ENCODE results near the gene VSTM4.

The VSTM4 gene

GRCh38 chr10:49005270-49005669 lies 110.1 kb downstream of the VSTM4 start:
- no peak for DNase-seq (ENCODE audit: low spot score)

- DNase-seq (ENCODE audit: low spot score), result no peak
Observed at GRCh38 chr10:49001870-49002672, 113.3 kb downstream of the VSTM4 start.

GRCh38 chr10:49001402-49001801 lies 113.9 kb downstream of the VSTM4 start:
- DNase-seq (ENCODE audit: low spot score), result no peak

GRCh38 chr10:49000437-49001398 lies 114.6 kb downstream of the VSTM4 start:
- no peak for DNase-seq (ENCODE audit: low spot score)

GRCh38 chr10:48999346-48999745 lies 116.0 kb downstream of the VSTM4 start:
- no peak for DNase-seq (ENCODE audit: low spot score)

- no peak for DNase-seq (ENCODE audit: low spot score)
Observed at GRCh38 chr10:48996329-48996728, 119.0 kb downstream of the VSTM4 start.

- DNase-seq (ENCODE audit: low spot score), result no peak
Observed at GRCh38 chr10:48993627-48994026, 121.7 kb downstream of the VSTM4 start.

- peak; percentile 32 for DNase-seq (ENCODE audit: low spot score)
Observed at GRCh38 chr10:48990226-48990625, 125.1 kb downstream of the VSTM4 start.

- DNase-seq (ENCODE audit: low spot score), result no peak
Observed at GRCh38 chr10:48985621-48986158, 129.6 kb downstream of the VSTM4 start.

GRCh38 chr10:48983648-48984351 lies 131.5 kb downstream of the VSTM4 start:
- no peak for DNase-seq (ENCODE audit: low spot score)

- no peak for DNase-seq (ENCODE audit: low spot score)
Observed at GRCh38 chr10:48982584-48982983, 132.7 kb downstream of the VSTM4 start.

GRCh38 chr10:48981310-48981907 lies 133.9 kb downstream of the VSTM4 start:
- no peak for DNase-seq (ENCODE audit: low spot score)

GRCh38 chr10:48978318-48978717 lies 137.0 kb downstream of the VSTM4 start:
- no peak for DNase-seq (ENCODE audit: low spot score)

- DNase-seq (ENCODE audit: low spot score), result no peak
Observed at GRCh38 chr10:48976196-48976595, 139.1 kb downstream of the VSTM4 start.

GRCh38 chr10:48974510-48975156 lies 140.7 kb downstream of the VSTM4 start:
- no peak for DNase-seq (ENCODE audit: low spot score)

GRCh38 chr10:48973065-48973464 lies 142.3 kb downstream of the VSTM4 start:
- no peak for DNase-seq (ENCODE audit: low spot score)

- DNase-seq (ENCODE audit: low spot score), result no peak
Observed at GRCh38 chr10:48970654-48971053, 144.7 kb downstream of the VSTM4 start.

GRCh38 chr10:48970046-48970445 lies 145.3 kb downstream of the VSTM4 start:
- no peak for DNase-seq (ENCODE audit: low spot score)

GRCh38 chr10:48968036-48968435 lies 147.3 kb downstream of the VSTM4 start:
- DNase-seq (ENCODE audit: low spot score), result no peak

GRCh38 chr10:48965460-48965859 lies 149.9 kb downstream of the VSTM4 start:
- DNase-seq (ENCODE audit: low spot score), result no peak
